HG03196 (cell line): ENCODE data around the gene ARHGAP31.
"Not testable (repeated sequence)": the region's sequence is repeated elsewhere in the genome, so short reads cannot be mapped to it uniquely, and the experiment has no call there.

Source experiments
- ATAC-seq: cut with Tn5 transposase; IDR thresholded peaks from one replicate; pipeline ENCODE4 v1.9.1; 2021; ENCODE audit not compliant: unreplicated experiment

The ARHGAP31 gene

DNA sequence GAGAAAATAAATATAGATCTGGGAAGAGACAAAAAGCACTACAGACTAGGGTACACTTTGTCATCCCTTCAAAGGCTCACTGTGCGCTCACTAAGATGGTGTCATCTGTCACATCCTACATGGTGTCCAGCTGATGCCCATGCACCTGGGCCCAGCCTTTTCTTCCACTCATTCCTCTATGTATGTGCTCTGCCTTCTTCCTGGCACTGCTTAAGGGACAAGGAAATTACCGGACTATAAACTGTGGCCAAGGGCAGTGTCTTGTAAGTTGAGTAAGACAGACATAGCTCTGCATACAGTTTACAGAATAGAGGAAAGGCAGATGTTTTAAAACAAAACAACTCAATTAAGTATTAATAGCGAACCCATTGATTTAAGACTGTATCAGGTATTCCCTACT is 52.9 kb downstream of the ARHGAP31 start:
- ATAC-seq, result no peak

DNA sequence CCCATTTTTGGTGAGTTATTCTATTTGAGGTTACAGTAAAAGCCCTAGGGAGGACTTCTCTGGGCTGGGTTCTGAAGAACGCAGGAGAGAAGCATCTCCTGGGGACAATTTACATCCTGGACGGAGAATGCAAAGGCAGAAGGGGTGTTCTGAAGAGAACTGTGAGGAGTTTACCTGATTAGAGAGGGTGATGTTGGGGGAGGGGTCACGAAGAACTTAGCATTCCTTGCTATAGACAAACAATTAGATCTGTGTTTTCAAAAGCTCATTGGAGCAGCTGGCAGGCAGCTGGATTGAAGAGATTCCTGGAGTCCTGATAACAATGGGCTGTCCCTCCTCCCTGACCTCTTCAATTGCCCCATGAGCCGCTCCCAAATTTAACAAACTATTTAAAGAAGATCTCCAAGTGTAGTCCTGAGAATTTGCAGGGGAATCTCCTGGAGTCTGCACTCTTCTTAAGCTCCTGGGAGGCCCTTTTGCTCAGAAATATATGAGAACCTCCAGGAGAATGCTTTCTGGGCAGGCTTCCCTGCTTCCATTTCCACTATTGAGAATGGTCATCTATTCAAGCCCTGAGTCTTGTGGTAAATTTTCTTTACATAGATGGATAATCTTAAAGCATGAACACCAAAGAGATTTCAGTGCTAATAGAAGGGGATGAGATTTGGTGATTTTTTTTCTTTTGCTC is 55.3 kb downstream of the ARHGAP31 start:
- no peak for ATAC-seq

DNA sequence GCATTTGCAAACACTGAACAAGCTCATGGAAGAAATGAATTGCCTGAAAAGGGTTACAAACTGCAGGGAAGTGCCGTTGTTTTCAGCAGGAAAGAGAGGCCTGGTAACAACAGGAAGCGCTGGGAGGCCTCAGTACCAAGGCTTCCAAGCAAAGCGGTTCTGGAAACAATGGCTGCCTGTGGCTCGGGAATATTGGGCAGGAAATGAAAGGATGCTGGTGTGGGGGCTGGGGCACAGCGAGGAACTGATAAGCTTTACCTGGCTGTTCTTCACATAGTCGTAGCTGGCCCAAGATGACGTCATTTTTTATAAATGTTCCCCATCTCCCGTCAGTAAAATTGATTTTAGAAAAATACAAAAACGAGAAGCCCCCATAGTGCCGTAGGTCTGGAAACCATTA is 55.9 kb downstream of the ARHGAP31 start:
- ATAC-seq, result no peak

DNA sequence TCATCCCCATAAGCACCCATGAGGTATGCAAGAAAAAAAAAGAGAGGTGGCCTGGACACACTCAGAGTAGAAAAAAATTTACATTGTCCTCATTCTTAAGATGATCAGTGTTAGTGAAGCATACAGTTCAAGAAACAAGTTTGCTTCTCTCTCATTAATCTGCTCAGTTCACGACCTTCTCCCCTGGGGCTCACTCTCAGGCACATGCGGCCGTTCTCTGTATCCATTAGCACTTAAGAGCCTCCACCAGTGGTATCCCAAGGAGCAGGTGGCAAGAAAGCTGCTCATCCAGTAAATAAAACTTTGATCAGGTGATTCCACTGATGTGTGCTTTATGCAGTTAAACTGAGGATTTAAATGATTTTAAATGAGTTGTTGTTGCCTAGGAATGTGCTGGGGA is 57.4 kb downstream of the ARHGAP31 start:
- no peak for ATAC-seq

DNA sequence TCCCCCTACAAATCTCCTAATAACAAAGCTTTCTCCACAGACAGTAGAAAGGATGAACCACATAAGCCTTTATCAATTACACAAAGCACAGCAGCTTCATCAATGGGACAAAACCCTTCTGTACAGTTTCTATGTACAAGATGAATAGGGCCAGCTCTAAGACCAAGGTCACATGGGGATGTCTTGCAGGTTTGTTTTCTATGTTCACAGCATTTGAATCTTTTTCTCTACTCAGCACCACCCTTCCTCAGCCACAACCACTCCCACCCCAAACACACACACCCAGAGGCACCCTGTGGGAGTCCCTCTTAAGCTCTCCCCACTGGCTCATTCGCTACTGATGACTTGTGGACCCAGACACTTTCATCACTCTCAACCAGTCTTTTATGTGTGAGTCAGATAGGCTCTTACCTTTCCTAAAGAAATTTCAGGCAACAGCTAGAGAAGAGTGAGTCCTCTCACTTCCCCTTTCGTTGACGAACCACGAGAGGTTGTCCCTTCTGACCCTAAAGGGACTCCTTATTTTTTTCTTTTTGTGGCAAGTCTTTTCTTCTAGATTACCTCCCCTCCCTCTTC is 57.9 kb downstream of the ARHGAP31 start:
- peak; percentile 97 for ATAC-seq

DNA sequence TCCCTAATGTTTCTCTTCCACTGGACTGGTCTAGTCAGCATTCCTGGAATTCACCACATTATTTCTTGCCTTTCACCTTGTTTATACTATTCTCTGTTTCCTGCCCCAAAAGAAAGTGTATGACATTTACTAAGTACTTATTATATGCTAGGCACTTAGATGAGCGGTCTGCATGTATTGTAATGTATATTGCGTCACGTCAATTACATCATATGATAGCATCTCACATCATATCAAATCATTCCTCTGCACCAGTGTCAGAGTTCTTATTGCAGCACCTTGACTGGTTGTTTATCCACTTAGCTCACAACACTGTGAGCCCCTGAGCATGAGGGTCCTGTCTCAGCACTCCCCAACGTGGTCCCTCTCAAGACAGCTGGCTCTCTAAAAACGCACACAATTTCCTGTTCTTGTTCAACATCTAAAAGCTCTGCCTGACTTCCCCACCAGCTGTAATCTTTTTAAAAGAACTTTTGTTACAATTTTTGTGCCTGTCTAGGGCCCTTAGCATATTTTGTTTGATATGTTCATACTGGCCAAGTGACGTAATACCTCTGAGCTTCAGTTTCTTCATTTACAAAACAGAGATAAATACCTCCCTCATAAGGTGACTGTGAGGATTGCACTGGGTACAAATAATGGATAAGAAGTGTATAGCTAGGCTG is 58.8 kb downstream of the ARHGAP31 start:
- ATAC-seq, result peak; percentile 30

DNA sequence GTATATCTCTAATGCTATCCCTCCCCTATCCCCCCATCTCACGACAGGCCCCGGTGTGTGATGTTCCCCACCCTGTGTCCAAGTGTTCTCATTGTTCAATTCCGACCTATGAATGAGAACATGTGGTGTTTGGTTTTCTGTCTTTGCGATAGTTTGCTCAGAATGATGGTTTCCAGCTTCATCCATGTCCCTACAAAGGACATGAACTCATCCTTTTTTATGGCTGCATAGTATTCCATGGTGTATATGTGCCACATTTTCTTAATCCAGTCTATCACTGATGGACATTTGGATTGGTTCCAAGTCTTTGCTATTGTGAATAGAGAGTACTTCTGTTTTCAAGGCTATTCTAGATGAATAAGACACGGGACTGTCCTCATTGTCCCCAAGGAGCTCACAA is 61.4 kb downstream of the ARHGAP31 start:
- not testable (repeated sequence) for ATAC-seq

DNA sequence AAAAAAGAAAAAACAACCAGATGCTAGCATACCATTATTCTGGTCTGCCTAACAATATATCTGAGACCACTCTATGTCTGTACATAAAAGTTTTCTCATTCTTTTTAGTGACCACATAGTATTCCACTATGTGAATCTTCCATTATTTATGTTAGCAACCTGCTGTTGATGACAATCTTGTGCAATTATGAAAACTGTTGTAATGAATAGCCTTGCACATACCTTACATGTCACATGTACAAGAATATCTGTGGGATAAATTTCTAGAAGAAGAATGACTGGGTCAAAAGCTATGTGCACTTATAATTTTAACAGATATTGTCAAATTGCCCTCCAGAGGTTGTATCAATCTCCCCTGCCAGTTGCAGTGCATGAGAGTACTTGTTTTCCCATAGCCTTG is 62.5 kb downstream of the ARHGAP31 start:
- ATAC-seq, result no peak

DNA sequence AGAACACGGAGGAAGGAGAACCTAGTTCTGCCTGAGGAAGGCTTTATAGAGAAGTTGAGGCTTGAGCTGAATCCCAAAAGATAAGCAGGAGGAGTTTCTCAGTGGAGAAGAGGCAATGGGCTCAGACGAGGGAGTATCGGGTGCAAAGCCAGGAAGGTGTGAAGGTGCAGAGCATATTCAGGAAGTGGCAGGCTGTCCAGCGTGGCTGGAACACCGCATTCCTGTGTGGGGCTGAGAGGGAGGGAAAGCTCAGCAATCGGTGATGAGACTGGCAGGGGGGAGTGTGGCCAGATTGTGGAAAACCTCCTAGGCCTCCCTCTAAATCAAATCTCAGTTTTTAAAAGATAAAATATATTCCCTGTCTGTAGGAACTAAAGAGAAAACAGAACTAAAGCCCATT is 63.0 kb downstream of the ARHGAP31 start:
- no peak for ATAC-seq

DNA sequence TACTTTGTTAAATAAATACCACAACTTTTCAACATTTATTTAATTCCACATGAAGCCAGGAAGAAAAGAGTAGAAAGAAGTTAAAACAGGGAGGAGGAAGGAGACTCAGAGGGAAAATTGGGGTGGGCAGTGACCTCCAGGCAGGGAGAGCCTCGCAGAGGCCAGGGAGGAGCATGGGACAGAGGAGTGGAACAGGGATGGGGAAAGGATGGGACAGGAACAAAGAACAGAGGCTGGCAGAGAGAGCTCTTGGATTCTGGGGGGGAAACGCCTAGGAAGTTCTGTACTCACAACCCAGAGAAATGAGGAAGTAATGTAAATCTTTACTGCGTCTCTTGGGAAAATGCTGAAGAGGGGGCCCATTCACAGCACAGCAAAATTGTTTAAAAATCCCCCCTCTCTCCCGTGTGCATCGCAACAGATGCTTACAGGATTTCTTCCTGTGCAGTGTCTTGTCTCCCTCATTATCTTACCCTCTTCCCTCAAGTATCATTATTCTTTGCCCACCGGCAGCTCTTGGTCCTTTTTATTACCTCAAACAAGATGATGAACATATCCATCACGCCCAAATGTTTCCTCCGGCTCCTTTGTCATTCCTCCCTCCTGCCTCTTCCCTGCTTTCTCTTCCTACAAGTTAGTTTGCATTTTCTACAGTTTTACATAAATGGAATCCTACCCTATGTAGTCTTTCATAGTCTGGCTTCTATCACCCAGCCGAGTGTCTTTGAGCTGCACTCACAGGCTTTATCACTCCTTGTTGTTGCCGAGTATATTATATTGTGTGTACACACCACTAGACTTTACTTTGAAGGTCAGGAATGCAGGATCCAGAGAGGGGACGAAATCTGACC is 65.5 kb downstream of the ARHGAP31 start:
- ATAC-seq, result peak; percentile 72

DNA sequence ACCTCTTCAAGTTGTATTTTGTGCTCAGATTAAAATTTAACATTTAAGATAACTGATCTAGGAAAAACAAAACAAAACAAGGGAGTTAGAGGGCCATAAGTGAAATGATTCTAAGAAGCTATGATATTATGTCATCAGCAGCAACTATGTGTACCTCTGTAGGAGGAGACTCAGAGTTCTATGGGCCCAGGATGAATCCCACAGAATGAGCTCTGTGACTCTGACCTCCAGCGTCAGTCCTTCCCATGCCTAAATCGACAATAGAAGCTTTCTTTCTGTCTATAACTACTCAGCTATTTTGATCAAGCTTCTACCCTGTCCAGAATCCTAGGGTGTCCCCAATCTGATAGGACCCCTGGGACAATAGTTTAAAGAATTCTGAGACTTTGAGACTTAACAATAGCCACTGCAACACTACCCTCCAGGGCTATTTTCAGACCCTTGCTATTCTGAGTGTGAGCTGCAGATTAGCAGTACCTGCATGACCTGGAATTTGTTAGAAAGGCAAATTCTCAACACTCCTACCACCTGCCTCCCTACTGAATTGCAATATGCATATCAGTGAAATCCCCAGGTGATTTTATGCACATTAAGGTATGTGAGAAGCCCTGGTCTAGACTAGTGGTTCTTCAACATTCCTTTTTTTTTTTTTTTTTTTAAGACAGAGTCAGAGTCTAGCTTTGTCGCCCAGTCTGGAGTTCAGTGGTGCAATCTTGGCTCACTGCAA is 66.7 kb downstream of the ARHGAP31 start:
- no peak for ATAC-seq

DNA sequence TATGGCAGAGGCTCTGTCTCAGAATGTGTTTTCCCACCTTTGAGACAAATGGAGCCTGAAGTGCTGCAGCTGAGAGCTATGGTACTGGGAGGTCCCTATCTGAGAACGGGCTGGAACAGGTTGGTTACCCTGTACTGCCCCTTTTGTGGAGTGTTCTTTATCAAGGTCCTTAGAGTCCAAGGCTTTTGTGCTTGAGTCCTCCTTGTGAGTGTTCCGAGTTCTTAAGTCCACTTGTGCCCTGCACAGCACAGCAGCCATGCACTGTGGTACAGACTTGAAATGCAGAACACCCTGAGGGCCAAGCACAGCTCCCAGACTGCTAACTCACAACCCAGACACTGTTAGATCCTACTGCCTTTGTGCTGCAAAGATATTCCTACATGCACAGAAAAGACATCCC is 67.8 kb downstream of the ARHGAP31 start:
- ATAC-seq, result no peak

DNA sequence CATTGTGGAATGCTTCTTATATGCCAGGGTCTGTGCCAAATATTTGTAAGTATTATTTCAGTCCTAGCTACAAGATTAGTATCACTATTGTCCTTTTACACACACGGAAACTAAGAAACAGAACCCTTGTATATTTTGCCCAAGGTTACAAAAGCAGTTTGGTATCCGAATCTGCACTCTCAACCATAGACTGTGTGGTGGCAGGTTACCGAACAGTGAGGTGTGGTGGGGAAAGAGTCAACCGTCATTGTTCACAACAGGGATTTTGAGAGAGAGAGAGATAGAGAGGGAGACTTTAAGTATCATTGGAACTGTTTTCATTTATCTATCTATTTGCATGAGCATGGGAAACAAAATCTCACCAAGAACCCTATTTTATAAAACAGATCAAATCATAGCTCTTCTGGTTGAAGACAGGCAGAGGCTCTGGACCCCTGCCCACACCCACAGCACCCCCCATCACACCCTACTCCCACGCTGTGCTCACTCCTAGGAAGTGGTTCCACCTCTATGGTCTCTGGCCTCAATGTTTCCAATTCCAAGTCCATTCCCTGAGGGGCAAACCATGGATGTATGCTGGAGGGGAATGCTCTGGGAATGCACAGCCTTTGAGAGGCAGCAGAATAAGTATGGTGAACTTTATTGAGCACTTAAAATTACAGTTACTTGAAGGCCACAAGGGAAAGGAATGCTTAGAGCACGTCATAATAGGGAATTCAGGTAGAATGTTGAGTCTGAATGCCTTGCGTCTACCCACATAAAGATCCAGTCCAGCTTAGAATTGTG is 69.0 kb downstream of the ARHGAP31 start:
- ATAC-seq, result no peak

DNA sequence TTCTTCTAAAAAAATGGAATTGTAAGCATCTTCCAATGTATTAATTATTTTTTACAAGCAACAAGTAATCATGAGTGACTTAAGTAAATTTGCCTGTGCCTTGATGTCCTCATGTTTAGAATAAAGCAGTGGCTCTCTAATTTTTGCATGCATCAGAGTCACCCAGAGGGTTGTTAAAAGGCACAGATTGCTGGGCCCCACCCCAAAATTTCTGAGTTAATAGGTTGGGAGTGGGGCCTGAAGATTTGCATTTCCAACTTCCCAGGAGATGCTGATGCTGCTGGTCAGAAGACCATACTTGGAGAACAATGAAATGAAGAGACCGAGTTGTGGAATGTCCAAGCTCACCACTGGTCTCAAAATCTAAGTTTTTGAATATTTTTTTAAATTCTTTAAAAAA is 70.2 kb downstream of the ARHGAP31 start:
- ATAC-seq, result no peak

DNA sequence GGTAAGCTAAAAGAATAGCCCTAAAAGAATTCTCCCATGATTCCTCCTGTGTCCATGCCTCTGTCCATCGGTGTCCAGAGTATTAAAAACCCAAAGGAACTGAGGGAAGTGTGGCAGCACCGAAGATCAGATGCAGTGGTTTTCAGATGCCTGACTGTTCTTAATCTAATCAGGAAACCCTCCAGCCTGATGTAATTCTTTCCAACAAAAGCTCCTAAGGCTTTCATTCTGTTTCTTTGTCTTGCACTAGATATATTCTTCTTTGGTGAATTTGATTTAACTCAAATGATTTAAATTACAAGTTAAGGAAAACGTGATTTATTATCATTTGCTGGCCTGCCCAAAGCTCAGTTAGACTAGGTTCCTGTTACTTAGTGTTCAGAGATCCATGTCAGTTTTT is 71.2 kb downstream of the ARHGAP31 start:
- no peak for ATAC-seq

DNA sequence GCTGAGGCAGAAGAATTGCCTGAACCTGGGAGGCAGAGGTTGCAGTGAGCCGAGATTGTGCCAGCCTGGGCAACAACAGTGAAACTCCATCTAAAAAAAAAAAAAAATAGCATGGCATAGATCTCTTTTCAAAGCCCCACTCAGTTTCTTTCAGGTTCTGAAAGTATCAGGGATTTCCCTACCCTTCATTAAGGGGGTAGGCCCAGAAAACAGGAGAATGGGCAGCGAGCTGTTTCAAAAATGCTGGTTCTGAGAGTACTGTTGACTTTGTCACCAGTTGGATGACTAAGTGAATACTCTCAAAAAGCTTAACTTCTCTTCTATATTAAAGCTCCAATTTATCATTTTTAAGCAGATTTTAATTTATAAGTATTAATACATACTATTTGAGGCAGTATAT is 72.8 kb downstream of the ARHGAP31 start:
- ATAC-seq, result no peak

DNA sequence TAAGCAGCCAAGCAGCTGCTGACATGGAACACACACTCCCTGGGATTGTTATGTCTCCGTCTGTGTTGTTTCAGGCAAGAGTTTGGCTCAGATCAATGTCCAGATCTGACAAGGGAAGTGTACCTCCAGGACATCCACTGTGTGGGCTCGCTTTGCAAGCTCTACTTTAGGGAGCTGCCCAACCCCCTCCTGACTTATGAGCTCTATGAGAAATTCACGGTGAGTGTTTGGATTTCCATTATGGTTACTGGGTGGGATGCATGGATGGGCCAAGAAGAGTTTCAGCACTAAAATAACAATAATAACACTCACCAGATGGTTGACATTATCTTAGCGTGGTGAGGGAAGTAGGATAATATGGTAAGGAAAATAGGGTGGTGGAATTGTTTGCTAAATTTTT is 74.1 kb downstream of the ARHGAP31 start:
- ATAC-seq, result no peak

DNA sequence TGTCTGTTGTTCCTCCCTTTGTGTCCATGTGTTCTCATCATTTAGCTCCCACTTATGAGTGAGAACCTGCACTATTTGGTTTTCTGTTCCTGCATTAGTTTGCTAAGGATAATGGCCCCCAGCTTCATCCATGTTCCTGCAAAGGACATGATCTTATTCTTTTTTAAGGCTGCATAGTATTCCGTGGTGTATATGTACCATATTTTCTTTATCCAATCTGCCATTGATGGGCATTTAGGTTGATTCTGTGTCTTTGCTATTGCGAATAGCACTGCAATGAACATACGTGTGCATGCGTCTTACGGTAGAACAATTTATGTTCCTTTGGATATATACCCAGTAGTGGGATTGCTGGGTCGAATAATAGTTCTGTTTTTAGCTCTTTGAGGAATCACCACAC is 77.6 kb downstream of the ARHGAP31 start:
- ATAC-seq, result not testable (repeated sequence)

DNA sequence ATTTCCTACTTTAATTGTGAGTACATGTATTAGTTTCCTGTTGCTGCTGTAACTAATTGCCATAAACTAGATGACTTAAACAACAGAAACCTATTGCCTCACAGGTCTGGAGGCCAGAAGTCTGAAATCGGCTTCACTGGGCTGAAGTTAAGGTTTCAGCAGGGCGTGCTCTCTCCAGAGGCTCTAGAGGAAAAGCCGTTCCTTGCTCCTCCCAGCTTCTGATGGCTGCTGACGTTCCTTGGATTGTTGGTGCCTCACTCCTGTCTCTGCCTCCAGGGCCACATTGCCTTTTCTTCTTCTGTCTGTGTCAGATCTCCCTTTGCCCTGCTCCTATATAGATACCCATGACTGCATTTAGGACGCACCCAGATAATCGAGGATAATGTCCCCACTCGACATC is 80.9 kb downstream of the ARHGAP31 start:
- ATAC-seq, result no peak

DNA sequence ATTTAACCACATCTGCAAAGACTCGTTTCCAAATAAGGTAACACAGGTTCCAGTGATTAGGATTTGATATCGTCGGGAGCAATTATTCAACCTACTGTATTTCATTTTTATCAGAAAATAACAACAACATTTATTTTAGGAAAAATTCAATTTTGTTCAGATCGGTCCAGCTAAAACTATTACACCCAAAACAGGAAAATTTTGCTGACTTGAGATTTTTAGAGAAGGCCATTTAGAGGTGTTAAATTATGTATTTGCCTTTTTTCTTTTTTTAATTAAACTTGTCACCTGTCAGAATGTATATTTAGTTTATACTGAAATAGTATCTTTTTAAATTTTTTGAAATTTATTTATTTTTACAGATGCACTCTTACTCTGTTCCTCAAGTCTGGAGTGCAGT is 81.3 kb downstream of the ARHGAP31 start:
- ATAC-seq, result no peak
